ENCODE data around the gene TMPO. TPM values are rescaled to one million over a fixed set of nuclear protein-coding genes. Genes with fewer than 3 reads are reported as not detected.
"Not testable (repeated sequence)": the region's sequence is repeated elsewhere in the genome, so short reads cannot be mapped to it uniquely, and the experiment has no call there.

TMPO gene
- total and polyA plus RNA-seq, 5 donors from 2014 or later, result 40.3 to 105 (median 62.4) TPM

- peaks cover 15 to 29% (median 25%) of the 10 kb centered on the region in 4 donors for H3K4me1 Mint-ChIP-seq
- not testable (repeated sequence) for ATAC-seq (ENCODE audit: low read depth in 2 of 2); H3K4me3 ChIP-seq (ENCODE audit: low read depth, low read length); H3K4me1 ChIP-seq (ENCODE audit: control insufficient read depth, insufficient read depth, low read length, poor library complexity, severe bottlenecking); H3K27ac ChIP-seq (ENCODE audit: insufficient read depth, low read length, poor library complexity, severe bottlenecking); H3K36me3 ChIP-seq (ENCODE audit: control insufficient read depth, insufficient read depth, low read length); H3K27me3 ChIP-seq (ENCODE audit: control insufficient read depth, insufficient read depth, low read length); H3K27ac Mint-ChIP-seq; H3K9me3 ChIP-seq (ENCODE audit: control insufficient read depth in 2 of 2, low read length in 2 of 2); DNase-seq
- H3K27me3 Mint-ChIP-seq, result peaks cover 20% of the 10 kb centered on the region
- peaks cover 15% of the 10 kb centered on the region for H3K36me3 Mint-ChIP-seq
- H3K4me3 Mint-ChIP-seq, result peak overlapping the region; percentile 56 to 88 (median 73)
- peaks cover 0 to 14% (median 1%) of the 10 kb centered on the region in 7 donors for H3K9me3 Mint-ChIP-seq
These were observed 14.1 kb upstream of the TMPO start for GRCh38 chr12:98501266-98501629.

GRCh38 chr12:98503342-98503591 lies 12.1 kb upstream of the TMPO start:
- Histone ChIP-seq H3K4me3 (ENCODE audit: low read depth, low read length) (peak overlapping the region; percentile 96), H3K9me3 (ENCODE audit: control insufficient read depth in 2 of 2, low read length in 2 of 2) (no peaks in the 10 kb centered on the region), H3K27me3 (ENCODE audit: control insufficient read depth, insufficient read depth, low read length) (no peaks in the 10 kb centered on the region), H3K36me3 (ENCODE audit: control insufficient read depth, insufficient read depth, low read length) (no peaks in the 10 kb centered on the region), H3K4me1 (ENCODE audit: control insufficient read depth, insufficient read depth, low read length, poor library complexity, severe bottlenecking) (peaks cover 10% of the 10 kb centered on the region), H3K27ac (ENCODE audit: insufficient read depth, low read length, poor library complexity, severe bottlenecking) (peak overlapping the region; percentile 95)
- ATAC-seq (ENCODE audit: low read depth in 2 of 2) (peak; percentile 52 to 54), DNase-seq (peak in 2 of 3 donors; percentile 73 to 87)
- Mint-ChIP-seq H3K9me3 (peaks cover 0 to 14% (median 1%) of the 10 kb centered on the region in 7 donors), H3K4me1 (peaks cover 17 to 41% (median 25%) of the 10 kb centered on the region in 4 donors), H3K27ac (peak overlapping the region; percentile 99 to 100 (median 99)), H3K36me3 (peaks cover 15% of the 10 kb centered on the region), H3K4me3 (peak overlapping the region; percentile 88 to 99 (median 95)), H3K27me3 (peaks cover 20% of the 10 kb centered on the region)

DNA sequence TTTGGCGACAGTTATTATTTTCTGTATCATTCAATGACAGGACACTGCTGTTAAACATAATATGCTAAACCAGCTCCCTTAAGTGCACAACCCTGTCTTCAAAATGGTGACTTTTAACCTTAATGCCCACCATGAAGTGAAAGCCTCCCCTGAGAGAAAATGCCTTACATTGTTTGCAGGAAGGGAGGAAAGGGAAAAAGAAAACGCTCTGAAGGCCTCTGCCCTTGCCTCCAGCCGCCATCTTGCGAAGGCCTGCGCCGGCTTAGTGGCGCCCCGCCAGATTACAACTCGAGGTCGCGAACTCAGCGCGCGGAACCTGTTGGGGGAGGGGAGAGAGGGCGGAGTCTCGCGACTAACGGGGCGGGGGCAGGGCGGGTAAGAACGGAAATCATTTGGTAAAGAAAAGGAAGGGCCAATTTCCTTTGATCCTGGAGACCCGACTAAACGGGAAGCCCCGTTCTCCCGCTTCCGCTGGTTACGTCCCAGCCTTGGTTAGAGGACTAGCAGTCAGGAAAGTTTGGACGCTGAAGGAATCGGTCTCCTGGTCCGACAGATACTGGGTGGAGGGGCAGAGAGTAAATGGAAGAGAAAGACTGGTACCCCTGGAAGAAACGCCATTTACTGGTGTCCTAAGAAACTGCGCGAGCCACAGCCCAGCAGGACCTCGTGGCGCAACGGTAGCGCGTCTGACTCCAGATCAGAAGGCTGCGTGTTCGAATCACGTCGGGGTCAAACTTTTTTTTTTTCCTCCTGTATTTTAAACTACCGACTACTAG lies 11.6 kb upstream of the TMPO start:
- DNase-seq (peak; percentile 87 to 97 (median 93)), ATAC-seq (ENCODE audit: low read depth in 2 of 2) (peak; percentile 86 to 89)
- H3K27ac Mint-ChIP-seq, result peak overlapping the region; percentile 99 to 100 (median 99)
- H3K4me1 Mint-ChIP-seq, result peaks cover 17 to 41% (median 25%) of the 10 kb centered on the region in 4 donors
- H3K27me3 Mint-ChIP-seq, result peaks cover 20% of the 10 kb centered on the region
- Histone ChIP-seq H3K27ac (ENCODE audit: insufficient read depth, low read length, poor library complexity, severe bottlenecking) (peak overlapping the region; percentile 95), H3K4me3 (ENCODE audit: low read depth, low read length) (peak overlapping the region; percentile 96), H3K36me3 (ENCODE audit: control insufficient read depth, insufficient read depth, low read length) (no peaks in the 10 kb centered on the region), H3K4me1 (ENCODE audit: control insufficient read depth, insufficient read depth, low read length, poor library complexity, severe bottlenecking) (peaks cover 10% of the 10 kb centered on the region), H3K27me3 (ENCODE audit: control insufficient read depth, insufficient read depth, low read length) (no peaks in the 10 kb centered on the region), H3K9me3 (ENCODE audit: control insufficient read depth in 2 of 2, low read length in 2 of 2) (no peaks in the 10 kb centered on the region)
- peak overlapping the region; percentile 88 to 99 (median 95) for H3K4me3 Mint-ChIP-seq
- H3K36me3 Mint-ChIP-seq, result peaks cover 15% of the 10 kb centered on the region
- H3K9me3 Mint-ChIP-seq, result peaks cover 0 to 14% (median 1%) of the 10 kb centered on the region in 7 donors

DNA sequence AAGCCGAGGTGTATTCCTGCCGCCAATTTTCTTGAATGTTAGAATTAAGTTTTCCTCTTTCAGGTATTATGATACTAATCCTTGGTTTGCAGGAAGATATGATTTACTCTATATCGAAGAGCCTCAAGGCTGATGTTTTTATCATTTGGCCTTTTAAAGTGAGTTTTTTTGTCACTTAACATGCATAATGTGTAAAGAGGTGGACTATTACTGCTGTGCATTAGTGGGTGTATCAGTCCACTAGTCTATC lies 11.1 kb upstream of the TMPO start:
- peaks cover 15% of the 10 kb centered on the region for H3K36me3 Mint-ChIP-seq
- H3K4me3 Mint-ChIP-seq, result peak overlapping the region; percentile 88 to 99 (median 95)
- H3K4me3 ChIP-seq (ENCODE audit: low read depth, low read length), result peak overlapping the region; percentile 96
- H3K4me1 ChIP-seq (ENCODE audit: control insufficient read depth, insufficient read depth, low read length, poor library complexity, severe bottlenecking), result peaks cover 10% of the 10 kb centered on the region
- no peaks in the 10 kb centered on the region for H3K36me3 ChIP-seq (ENCODE audit: control insufficient read depth, insufficient read depth, low read length)
- peaks cover 0 to 14% (median 1%) of the 10 kb centered on the region in 7 donors for H3K9me3 Mint-ChIP-seq
- peaks cover 20% of the 10 kb centered on the region for H3K27me3 Mint-ChIP-seq
- H3K9me3 ChIP-seq (ENCODE audit: control insufficient read depth in 2 of 2, low read length in 2 of 2), result no peaks in the 10 kb centered on the region
- peak overlapping the region; percentile 95 for H3K27ac ChIP-seq (ENCODE audit: insufficient read depth, low read length, poor library complexity, severe bottlenecking)
- no peaks in the 10 kb centered on the region for H3K27me3 ChIP-seq (ENCODE audit: control insufficient read depth, insufficient read depth, low read length)
- ATAC-seq (ENCODE audit: low read depth in 2 of 2) (no peak), DNase-seq (no peak)
- peak overlapping the region; percentile 99 to 100 (median 99) for H3K27ac Mint-ChIP-seq
- H3K4me1 Mint-ChIP-seq, result peaks cover 17 to 41% (median 27%) of the 10 kb centered on the region in 4 donors

DNA sequence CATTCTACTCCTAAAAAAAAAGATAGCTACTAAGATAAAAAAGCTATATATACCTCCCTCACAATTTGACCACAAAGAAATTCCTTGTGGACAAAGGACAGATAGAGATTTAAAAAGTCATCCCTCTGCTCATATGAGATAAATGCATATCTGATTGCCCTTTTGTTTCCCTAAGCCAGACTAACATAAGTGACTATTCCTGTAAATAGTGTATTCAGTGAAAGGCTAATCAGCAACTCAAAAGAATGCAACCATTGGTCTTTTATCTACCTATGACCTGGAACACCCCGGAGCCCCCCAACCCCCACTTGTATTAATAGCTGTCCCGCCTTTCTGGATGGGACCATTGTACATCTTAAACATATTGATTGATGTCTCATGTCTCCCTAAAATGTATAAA lies 6.3 kb upstream of the TMPO start:
- ATAC-seq (ENCODE audit: low read depth in 2 of 2) (no peak), DNase-seq (no peak)
- no peaks in the 10 kb centered on the region for H3K27me3 ChIP-seq (ENCODE audit: control insufficient read depth, insufficient read depth, low read length)
- Mint-ChIP-seq H3K4me3 (peak overlapping the region in 2 of 4 donors; percentile 4 to 51), H3K36me3 (peaks cover 3% of the 10 kb centered on the region), H3K27me3 (peaks cover 11% of the 10 kb centered on the region), H3K9me3 (peaks cover 0 to 3% (median under 1%) of the 10 kb centered on the region in 7 donors), H3K4me1 (peaks cover 19 to 43% (median 25%) of the 10 kb centered on the region in 4 donors), H3K27ac (no peak overlapping the region)
- H3K9me3 ChIP-seq (ENCODE audit: control insufficient read depth in 2 of 2, low read length in 2 of 2), result no peaks in the 10 kb centered on the region
- H3K27ac ChIP-seq (ENCODE audit: insufficient read depth, low read length, poor library complexity, severe bottlenecking), result no peak overlapping the region
- peaks cover 18% of the 10 kb centered on the region for H3K4me1 ChIP-seq (ENCODE audit: control insufficient read depth, insufficient read depth, low read length, poor library complexity, severe bottlenecking)
- H3K36me3 ChIP-seq (ENCODE audit: control insufficient read depth, insufficient read depth, low read length), result no peaks in the 10 kb centered on the region
- H3K4me3 ChIP-seq (ENCODE audit: low read depth, low read length), result no peak overlapping the region

DNA sequence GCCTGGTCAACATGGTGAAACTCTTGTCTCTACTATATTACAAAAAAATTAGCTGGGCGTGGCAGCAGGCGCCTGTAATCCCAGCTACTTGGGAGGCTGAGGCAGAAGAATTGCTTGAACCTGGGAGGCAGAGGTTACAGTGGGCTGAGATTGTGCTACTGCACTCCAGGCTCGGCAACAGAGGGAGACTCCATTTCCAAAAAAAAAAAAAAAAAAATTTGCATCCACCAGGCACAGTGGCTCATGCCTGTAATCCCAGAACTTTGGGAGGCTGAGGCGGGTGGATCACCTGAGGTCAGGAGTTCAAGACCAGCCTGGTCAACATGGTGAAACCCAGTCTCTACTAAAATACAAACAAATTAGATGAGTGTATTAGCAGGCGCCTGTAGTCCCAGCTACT lies 3.6 kb upstream of the TMPO start:
- not testable (repeated sequence) for H3K27ac Mint-ChIP-seq; H3K27me3 ChIP-seq (ENCODE audit: control insufficient read depth, insufficient read depth, low read length); H3K9me3 Mint-ChIP-seq; ATAC-seq (ENCODE audit: low read depth in 2 of 2); H3K9me3 ChIP-seq (ENCODE audit: control insufficient read depth in 2 of 2, low read length in 2 of 2); H3K4me3 ChIP-seq (ENCODE audit: low read depth, low read length); H3K27ac ChIP-seq (ENCODE audit: insufficient read depth, low read length, poor library complexity, severe bottlenecking); H3K36me3 ChIP-seq (ENCODE audit: control insufficient read depth, insufficient read depth, low read length); H3K36me3 Mint-ChIP-seq; DNase-seq
- peaks cover 8 to 38% (median 19%) of the 10 kb centered on the region in 4 donors for H3K4me1 Mint-ChIP-seq
- H3K4me1 ChIP-seq (ENCODE audit: control insufficient read depth, insufficient read depth, low read length, poor library complexity, severe bottlenecking), result peaks cover 21% of the 10 kb centered on the region
- H3K27me3 Mint-ChIP-seq, result peaks cover 15% of the 10 kb centered on the region
- H3K4me3 Mint-ChIP-seq, result peak overlapping the region in 2 of 4 donors; percentile 21 to 100

DNA sequence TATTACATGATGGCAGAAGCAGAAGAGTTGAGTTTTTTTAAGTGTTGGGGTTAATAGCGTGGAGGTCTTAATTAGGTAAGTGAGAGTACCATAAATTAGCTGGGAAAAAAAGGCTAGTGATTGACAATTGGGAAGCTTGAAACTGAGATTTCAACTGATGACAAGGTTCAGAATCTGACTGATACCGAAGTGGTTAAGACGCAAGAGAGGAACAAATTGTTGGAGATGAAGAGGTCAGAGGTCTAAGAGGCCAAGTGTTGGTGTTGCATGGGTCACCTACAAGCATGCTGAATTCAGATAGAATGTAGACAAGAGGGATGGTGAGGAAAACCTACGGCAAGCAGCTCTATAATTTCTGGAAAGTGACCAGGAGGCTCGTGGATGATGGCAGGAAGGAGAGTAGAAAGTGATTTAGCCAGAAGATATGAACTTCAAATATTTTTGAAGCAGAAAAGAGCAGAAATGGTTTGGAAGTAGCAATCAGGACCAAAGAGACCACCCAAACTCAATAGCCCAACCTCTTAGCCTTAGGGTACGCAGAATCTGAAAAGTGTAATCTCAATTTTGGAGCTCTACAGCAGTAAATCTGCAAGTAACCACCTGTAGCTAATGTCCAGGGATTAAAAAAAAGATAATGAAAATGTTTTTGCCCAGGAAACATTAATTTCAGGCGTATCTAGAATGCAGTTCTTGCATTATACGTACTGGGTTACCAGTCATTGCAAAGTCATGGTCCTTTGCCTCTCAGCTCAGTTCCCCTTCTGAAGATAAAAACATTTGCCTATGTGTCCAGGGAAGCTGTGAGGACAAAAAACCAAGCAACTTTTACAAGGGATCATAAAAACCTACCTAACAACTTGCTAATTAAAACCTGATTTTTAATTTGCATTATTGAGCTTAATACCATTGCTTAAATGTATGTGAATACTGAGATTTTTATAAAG lies 1.7 kb upstream of the TMPO start:
- peaks cover 39% of the 10 kb centered on the region for H3K4me1 ChIP-seq (ENCODE audit: control insufficient read depth, insufficient read depth, low read length, poor library complexity, severe bottlenecking)
- H3K4me3 Mint-ChIP-seq, result peak overlapping the region; percentile 98 to 100 (median 99)
- peak overlapping the region; percentile 87 to 99 (median 98) for H3K27ac Mint-ChIP-seq
- ATAC-seq (ENCODE audit: low read depth in 2 of 2) (no peak), DNase-seq (no peak)
- peaks cover 15% of the 10 kb centered on the region for H3K27me3 Mint-ChIP-seq
- H3K27me3 ChIP-seq (ENCODE audit: control insufficient read depth, insufficient read depth, low read length), result no peaks in the 10 kb centered on the region
- peak overlapping the region; percentile 95 for H3K27ac ChIP-seq (ENCODE audit: insufficient read depth, low read length, poor library complexity, severe bottlenecking)
- H3K9me3 ChIP-seq (ENCODE audit: control insufficient read depth in 2 of 2, low read length in 2 of 2), result no peaks in the 10 kb centered on the region
- H3K36me3 Mint-ChIP-seq, result peaks cover 4% of the 10 kb centered on the region
- H3K9me3 Mint-ChIP-seq, result no peaks in the 10 kb centered on the region
- H3K36me3 ChIP-seq (ENCODE audit: control insufficient read depth, insufficient read depth, low read length), result no peaks in the 10 kb centered on the region
- peak overlapping the region; percentile 91 for H3K4me3 ChIP-seq (ENCODE audit: low read depth, low read length)
- peaks cover 8 to 42% (median 26%) of the 10 kb centered on the region in 4 donors for H3K4me1 Mint-ChIP-seq
